Mesenchymal stem cell (in vitro differentiated cells and primary cell): Measurements from ENCODE around the gene XPR1.

ENCODE experiments used
- DNase-seq: peaks from one replicate; pipeline ENCODE4 v3.0.0-alpha.2; 2013
- H2AFZ ChIP-seq: one replicate; pipeline ENCODE4 v1.6.1; 2013; ENCODE audit warnings: low read depth, mild to moderate bottlenecking, control low read depth, inconsistent platforms, low read length, moderate library complexity
- H2AK5ac ChIP-seq: 2 replicates; pipeline ENCODE4 v1.6.1; 2013; ENCODE audit warnings: low read length, moderate library complexity, mild to moderate bottlenecking, inconsistent platforms; ENCODE audit not compliant: severe bottlenecking
- H2BK120ac ChIP-seq: one replicate; pipeline ENCODE4 v1.6.1; 2013; ENCODE audit warnings: low read depth, mild to moderate bottlenecking, inconsistent platforms, low read length, moderate library complexity
- H2BK12ac ChIP-seq, 2 experiments: one replicate each; pipeline ENCODE4 v1.6.1; 2013; ENCODE audit warnings: inconsistent platforms in 2 of 2, low read length in 2 of 2, mild to moderate bottlenecking in 2 of 2, moderate library complexity in 2 of 2, control low read depth in 1 of 2
- H2BK15ac ChIP-seq: one replicate; pipeline ENCODE4 v1.6.1; 2013; ENCODE audit warnings: mild to moderate bottlenecking, low read depth, inconsistent platforms; ENCODE audit not compliant: poor library complexity, severe bottlenecking
- H2BK5ac ChIP-seq: 2 replicates; pipeline ENCODE4 v1.6.1; 2013; ENCODE audit warnings: low read depth, mild to moderate bottlenecking, low read length, control low read depth, inconsistent platforms; ENCODE audit not compliant: poor library complexity, severe bottlenecking
- H3K14ac ChIP-seq, 2 experiments: one replicate each; pipeline ENCODE4 v1.6.1; 2013; ENCODE audit warnings: inconsistent platforms in 2 of 2, low read length in 2 of 2, control low read depth in 1 of 2, mild to moderate bottlenecking in 1 of 2, moderate library complexity in 1 of 2
- H3K18ac ChIP-seq, 2 experiments: one replicate each; pipeline ENCODE4 v1.6.1; 2013; ENCODE audit warnings: inconsistent platforms in 2 of 2, low read length in 2 of 2, control low read depth in 1 of 2, low read depth in 1 of 2, mild to moderate bottlenecking in 1 of 2
- H3K23ac ChIP-seq, 2 experiments: one replicate each; pipeline ENCODE4 v1.6.1; 2013; ENCODE audit warnings: inconsistent platforms in 2 of 2, low read length in 2 of 2, mild to moderate bottlenecking in 2 of 2, moderate library complexity in 2 of 2, control low read depth in 1 of 2
- H3K27ac ChIP-seq: 2 replicates; pipeline ENCODE4 v1.5.1; 2013; ENCODE audit warnings: mild to moderate bottlenecking, moderate library complexity, low read length, control low read depth, inconsistent platforms; ENCODE audit not compliant: poor library complexity, severe bottlenecking
- H3K27me3 ChIP-seq, 2 experiments: 2 replicates each; pipeline versions ENCODE4 v1.6.1 to v1.7.0; 2013; ENCODE audit warnings: low read length in 2 of 2, mild to moderate bottlenecking in 2 of 2, moderate library complexity in 2 of 2, control low read depth in 1 of 2, inconsistent platforms in 1 of 2; ENCODE audit not compliant: control insufficient read depth in 1 of 2, insufficient read depth in 1 of 2
- H3K36me3 ChIP-seq, 2 experiments: 2 replicates each; pipeline versions ENCODE4 v1.6.1 to v1.7.0; 2013; ENCODE audit warnings: low read length in 2 of 2, control low read depth in 1 of 2, inconsistent platforms in 1 of 2, low read depth in 1 of 2, mild to moderate bottlenecking in 1 of 2; ENCODE audit not compliant: insufficient read depth in 2 of 2, control insufficient read depth in 1 of 2
- H3K4ac ChIP-seq, 2 experiments: one replicate each; pipeline ENCODE4 v1.6.1; 2013; ENCODE audit warnings: inconsistent platforms in 2 of 2, low read length in 2 of 2, mild to moderate bottlenecking in 2 of 2, moderate library complexity in 2 of 2, control low read depth in 1 of 2, low read depth in 1 of 2
- H3K4me1 ChIP-seq: 2 replicates; pipeline ENCODE4 v1.6.1; 2013; ENCODE audit warnings: low read depth, low read length, control low read depth; ENCODE audit not compliant: control insufficient read depth, insufficient read depth
- H3K4me2 ChIP-seq: 2 replicates; pipeline ENCODE4 v1.6.1; 2013; ENCODE audit warnings: low read length, mild to moderate bottlenecking, inconsistent platforms; ENCODE audit not compliant: poor library complexity, severe bottlenecking
- H3K4me3 ChIP-seq, 2 experiments: 2 replicates each; pipeline versions ENCODE4 v1.5.1 to v1.7.0; 2013; ENCODE audit warnings: low read length in 2 of 2, mild to moderate bottlenecking in 2 of 2, control low read depth in 1 of 2, low read depth in 1 of 2; ENCODE audit not compliant: insufficient read depth in 1 of 2
- H3K79me1 ChIP-seq: replicated peaks from 2 replicates; pipeline ENCODE4 v1.6.1; 2013; ENCODE audit warnings: mild to moderate bottlenecking, control low read depth, low read length, inconsistent platforms; ENCODE audit not compliant: poor library complexity, severe bottlenecking
- H3K9ac ChIP-seq: 2 replicates; pipeline ENCODE4 v1.7.0; 2013; ENCODE audit warnings: mild to moderate bottlenecking, low read length, moderate library complexity
- H3K9me3 ChIP-seq: 2 replicates; pipeline ENCODE4 v1.7.0; 2013; ENCODE audit warnings: mild to moderate bottlenecking, low read length; ENCODE audit not compliant: control insufficient read depth
- H4K8ac ChIP-seq: one replicate; pipeline ENCODE4 v1.6.1; 2013; ENCODE audit warnings: inconsistent platforms, mild to moderate bottlenecking, low read length, moderate library complexity
- H4K91ac ChIP-seq: one replicate; pipeline ENCODE4 v1.6.1; 2013; ENCODE audit warnings: mild to moderate bottlenecking, low read length, inconsistent platforms
- WGBS: methylation state at CpG from one replicate; pipeline ENCODE4 v1.1.7; 2013; ENCODE audit warnings: mixed read lengths; 5-methylcytosine and 5-hydroxymethylcytosine counted together

XPR1 gene

GRCh38 chr1:180672505-180672904 lies 40.7 kb downstream of the XPR1 start:
- no peak for DNase-seq
- Histone ChIP-seq H3K36me3 (peaks cover 0 to 2% of the 10 kb centered on the region in 2 experiments), H4K91ac (no peak overlapping the region), H3K4ac (no peak overlapping the region), H3K4me2 (no peak overlapping the region), H3K27me3 (no peaks in the 10 kb centered on the region), H3K4me3 (no peak overlapping the region), H2BK12ac (no peak overlapping the region), H3K79me1 (peaks cover 23% of the 10 kb centered on the region), H2BK120ac (no peak overlapping the region), H3K9ac (no peak overlapping the region), H4K8ac (no peak overlapping the region), H2AFZ (no peak overlapping the region), H3K23ac (no peak overlapping the region), H3K14ac (no peak overlapping the region), H3K9me3 (peaks cover 17% of the 10 kb centered on the region), H2BK15ac (no peak overlapping the region), H2BK5ac (no peak overlapping the region), H3K27ac (no peak overlapping the region), H2AK5ac (no peak overlapping the region), H3K4me1 (no peaks in the 10 kb centered on the region), H3K18ac (no peak overlapping the region)

GRCh38 chr1:180674603-180675530 lies 43.0 kb downstream of the XPR1 start:
- no peaks in the 10 kb centered on the region for H3K4me1 ChIP-seq
- H3K4ac ChIP-seq = no peak overlapping the region
- no peak overlapping the region for H2BK120ac ChIP-seq
- H3K4me3 ChIP-seq = no peak overlapping the region
- no peak overlapping the region for H3K27ac ChIP-seq
- no peak overlapping the region for H2AFZ ChIP-seq
- H3K9ac ChIP-seq = no peak overlapping the region
- H4K8ac ChIP-seq = no peak overlapping the region
- no peaks in the 10 kb centered on the region for H3K36me3 ChIP-seq
- no CpG with 5 or more reads among the region's 1 CpG for WGBS
- peak; percentile 48 for DNase-seq
- H4K91ac ChIP-seq = no peak overlapping the region
- H3K4me2 ChIP-seq = no peak overlapping the region
- H3K14ac ChIP-seq = no peak overlapping the region
- H3K23ac ChIP-seq = no peak overlapping the region
- peaks cover 19% of the 10 kb centered on the region for H3K79me1 ChIP-seq
- no peak overlapping the region for H2AK5ac ChIP-seq
- H3K27me3 ChIP-seq = no peaks in the 10 kb centered on the region
- H3K18ac ChIP-seq = no peak overlapping the region
- H2BK5ac ChIP-seq = no peak overlapping the region
- peaks cover 15% of the 10 kb centered on the region for H3K9me3 ChIP-seq
- H2BK12ac ChIP-seq = no peak overlapping the region
- H2BK15ac ChIP-seq = no peak overlapping the region

- no CpG with 5 or more reads among the region's 2 CpGs for WGBS
- Histone ChIP-seq H2AFZ (no peak overlapping the region), H2BK12ac (no peak overlapping the region), H3K4ac (no peak overlapping the region), H3K18ac (no peak overlapping the region), H3K9ac (no peak overlapping the region), H3K14ac (no peak overlapping the region), H3K36me3 (no peaks in the 10 kb centered on the region), H4K8ac (no peak overlapping the region), H2AK5ac (no peak overlapping the region), H3K23ac (no peak overlapping the region), H2BK15ac (no peak overlapping the region), H3K4me1 (no peaks in the 10 kb centered on the region), H3K4me3 (no peak overlapping the region), H4K91ac (no peak overlapping the region), H3K79me1 (peaks cover 19% of the 10 kb centered on the region), H3K27me3 (no peaks in the 10 kb centered on the region), H2BK120ac (no peak overlapping the region), H2BK5ac (no peak overlapping the region), H3K4me2 (no peak overlapping the region), H3K9me3 (peaks cover 8% of the 10 kb centered on the region), H3K27ac (no peak overlapping the region)
- DNase-seq = no peak
These were observed 43.8 kb downstream of the XPR1 start for GRCh38 chr1:180675586-180675985.

- H3K4me1 ChIP-seq = no peaks in the 10 kb centered on the region
- H3K27me3 ChIP-seq = no peaks in the 10 kb centered on the region
- H3K79me1 ChIP-seq = peaks cover 7% of the 10 kb centered on the region
- 92% methylated on average over 7 of the region's 7 CpGs for WGBS
- no peaks in the 10 kb centered on the region for H3K9me3 ChIP-seq
- no peak overlapping the region for H2BK15ac ChIP-seq
- no peak overlapping the region for H2AFZ ChIP-seq
- H4K91ac ChIP-seq = no peak overlapping the region
- H2BK5ac ChIP-seq = no peak overlapping the region
- no peak overlapping the region for H3K4me2 ChIP-seq
- H2BK120ac ChIP-seq = no peak overlapping the region
- no peak overlapping the region for H2BK12ac ChIP-seq
- no peak overlapping the region for H3K27ac ChIP-seq
- no peak overlapping the region for H2AK5ac ChIP-seq
- no peak overlapping the region for H3K14ac ChIP-seq
- H3K23ac ChIP-seq = no peak overlapping the region
- no peak overlapping the region for H3K4ac ChIP-seq
- no peak overlapping the region for H3K9ac ChIP-seq
- peak; percentile 29 for DNase-seq
- peaks cover 0 to 2% of the 10 kb centered on the region in 2 experiments for H3K36me3 ChIP-seq
- no peak overlapping the region for H3K18ac ChIP-seq
- H4K8ac ChIP-seq = no peak overlapping the region
- H3K4me3 ChIP-seq = no peak overlapping the region
These were observed 48.8 kb downstream of the XPR1 start for GRCh38 chr1:180680558-180681144.
